ENCODE results near the gene TWIST2.

The TWIST2 gene

DNA sequence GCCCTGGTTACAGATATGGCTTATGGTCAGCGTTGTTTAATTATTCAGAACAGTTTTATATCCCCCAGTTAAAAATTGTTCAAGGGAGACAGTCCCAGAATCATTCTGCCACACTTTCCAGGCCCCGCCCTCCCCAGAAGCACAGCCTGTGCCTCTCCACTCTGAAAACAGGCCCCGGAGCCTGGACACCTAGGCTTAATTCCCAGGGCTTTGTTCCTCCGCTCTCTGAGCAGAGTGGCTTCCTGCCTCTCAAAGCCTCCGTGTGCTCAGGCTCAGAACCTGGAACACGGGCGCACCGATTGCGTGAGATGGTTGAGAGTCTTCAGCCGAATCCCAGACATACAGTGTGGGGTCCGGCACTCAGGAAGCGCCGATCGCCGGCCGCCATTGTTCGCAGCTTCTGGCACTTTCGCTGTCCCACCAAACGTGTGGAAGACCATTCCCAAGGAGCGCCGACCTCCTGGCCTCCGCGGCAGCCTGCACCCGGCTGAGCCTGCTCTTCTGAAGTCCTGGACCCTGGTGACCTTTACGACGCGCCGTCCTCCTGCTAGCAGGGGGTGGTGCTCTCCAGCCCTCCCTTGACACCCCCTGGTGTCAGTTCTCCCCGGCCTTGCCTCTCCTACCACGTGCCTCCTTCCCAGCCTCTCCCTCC, 45.6 kb downstream of the TWIST2 start:
- H3K79me2 ChIP-seq (ENCODE audit: low read length): no peaks in the 10 kb centered on the region
- no peak for DNase-seq

GRCh38 chr2:238894226-238894949, 46.5 kb downstream of the TWIST2 start:
- H3K36me3 ChIP-seq (replicated peaks; ENCODE audit: insufficient read depth, low read length): no peaks in the 10 kb centered on the region
- no peak overlapping the region for H2AFZ ChIP-seq (ENCODE audit: low read length)
- TF ChIP-seq EZH2 (optimal IDR thresholded peaks at IDR 0.05; ENCODE audit: low read depth, low read length) (no peak), EZH2phosphoT487 (IDR thresholded peaks at IDR 0.05; ENCODE audit: low read length) (no peak), CTCF (IDR thresholded peaks at IDR 0.05; ENCODE audit: low read length) (no peak)
- H3K4me2 ChIP-seq (ENCODE audit: low read depth, low read length): no peak overlapping the region
- no peaks in the 10 kb centered on the region for H4K20me1 ChIP-seq (ENCODE audit: insufficient read depth, low read length)
- H3K27ac ChIP-seq (ENCODE audit: low read length): no peak overlapping the region
- no peak overlapping the region for H3K4me3 ChIP-seq (ENCODE audit: low read length)
- DNase-seq: no peak
- H3K9me3 ChIP-seq (replicated peaks; ENCODE audit: insufficient read depth, low read length): no peaks in the 10 kb centered on the region
- H3K9ac ChIP-seq (ENCODE audit: low read length): no peak overlapping the region
- H3F3A ChIP-seq (ENCODE audit: insufficient read depth, low read length): no peaks in the 10 kb centered on the region
- H3K27me3 ChIP-seq (replicated peaks; ENCODE audit: insufficient read depth, low read length): peaks cover 49% of the 10 kb centered on the region
- H3K79me2 ChIP-seq (ENCODE audit: low read length): no peaks in the 10 kb centered on the region
- no peaks in the 10 kb centered on the region for H3K9me2 ChIP-seq (replicated peaks; ENCODE audit: insufficient read depth, low read length)
- no peaks in the 10 kb centered on the region for H3K4me1 ChIP-seq (ENCODE audit: low read length)

More for the DNA sequence above, 45.6 kb downstream of the TWIST2 start:
- Histone ChIP-seq H4K20me1 (ENCODE audit: insufficient read depth, low read length) (no peaks in the 10 kb centered on the region), H3K27me3 (replicated peaks; ENCODE audit: insufficient read depth, low read length) (peaks cover 49% of the 10 kb centered on the region), H3K4me3 (ENCODE audit: low read length) (no peak overlapping the region), H3F3A (ENCODE audit: insufficient read depth, low read length) (no peaks in the 10 kb centered on the region), H3K4me1 (ENCODE audit: low read length) (no peaks in the 10 kb centered on the region), H3K9me3 (replicated peaks; ENCODE audit: insufficient read depth, low read length) (no peaks in the 10 kb centered on the region), H3K9me2 (replicated peaks; ENCODE audit: insufficient read depth, low read length) (no peaks in the 10 kb centered on the region), H2AFZ (ENCODE audit: low read length) (no peak overlapping the region), H3K27ac (ENCODE audit: low read length) (no peak overlapping the region), H3K4me2 (ENCODE audit: low read depth, low read length) (no peak overlapping the region), H3K36me3 (replicated peaks; ENCODE audit: insufficient read depth, low read length) (no peaks in the 10 kb centered on the region), H3K9ac (ENCODE audit: low read length) (no peak overlapping the region)
- TF ChIP-seq EZH2phosphoT487 (IDR thresholded peaks at IDR 0.05; ENCODE audit: low read length) (no peak), CTCF (IDR thresholded peaks at IDR 0.05; ENCODE audit: low read length) (no peak), EZH2 (optimal IDR thresholded peaks at IDR 0.05; ENCODE audit: low read depth, low read length) (no peak)

DNA sequence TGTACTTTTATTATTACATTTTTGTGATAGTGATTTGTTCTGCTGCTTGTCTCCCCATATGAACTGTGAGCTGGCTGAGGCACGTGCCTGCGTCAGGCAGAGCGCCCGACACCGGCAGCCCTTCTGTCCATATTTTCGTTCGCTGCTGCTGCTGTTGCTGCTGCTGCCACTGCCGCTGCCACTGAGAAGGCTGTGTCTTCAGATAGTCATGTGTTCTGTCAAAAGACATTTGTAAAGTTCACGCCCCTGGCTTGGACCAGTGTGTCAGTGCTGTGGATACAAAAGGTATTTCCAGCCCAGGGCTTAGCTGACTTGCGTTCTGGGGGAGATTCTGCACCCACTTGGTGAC, 47.0 kb downstream of the TWIST2 start:
- no peak for DNase-seq
- H3K4me3 ChIP-seq (ENCODE audit: low read length): no peak overlapping the region
- H3K4me1 ChIP-seq (ENCODE audit: low read length): no peaks in the 10 kb centered on the region
- no peaks in the 10 kb centered on the region for H3K79me2 ChIP-seq (ENCODE audit: low read length)
- no peak overlapping the region for H3K9ac ChIP-seq (ENCODE audit: low read length)
- no peaks in the 10 kb centered on the region for H3K9me2 ChIP-seq (replicated peaks; ENCODE audit: insufficient read depth, low read length)
- H3K4me2 ChIP-seq (ENCODE audit: low read depth, low read length): no peak overlapping the region
- H3K27ac ChIP-seq (ENCODE audit: low read length): no peak overlapping the region
- H2AFZ ChIP-seq (ENCODE audit: low read length): no peak overlapping the region
- no peak for TF ChIP-seq EZH2 (optimal IDR thresholded peaks at IDR 0.05; ENCODE audit: low read depth, low read length)
- TF ChIP-seq EZH2phosphoT487 (IDR thresholded peaks at IDR 0.05; ENCODE audit: low read length): no peak
- no peak for TF ChIP-seq CTCF (IDR thresholded peaks at IDR 0.05; ENCODE audit: low read length)
- H3K9me3 ChIP-seq (replicated peaks; ENCODE audit: insufficient read depth, low read length): no peaks in the 10 kb centered on the region
- peaks cover 51% of the 10 kb centered on the region for H3K27me3 ChIP-seq (replicated peaks; ENCODE audit: insufficient read depth, low read length)
- no peaks in the 10 kb centered on the region for H3F3A ChIP-seq (ENCODE audit: insufficient read depth, low read length)
- no peaks in the 10 kb centered on the region for H4K20me1 ChIP-seq (ENCODE audit: insufficient read depth, low read length)
- no peaks in the 10 kb centered on the region for H3K36me3 ChIP-seq (replicated peaks; ENCODE audit: insufficient read depth, low read length)
